ENCODE measurements around the gene HIF1A. TPM values are rescaled to one million over a fixed set of nuclear protein-coding genes. Genes with fewer than 3 reads are reported as not detected.

Gene HIF1A
- total and polyA plus RNA-seq, 10 of the 15 experiments (the other 5 are each of a cell fraction or from before 2014, with no cell fraction given): 18.3 to 97.0 (median 75.3) TPM

DNA sequence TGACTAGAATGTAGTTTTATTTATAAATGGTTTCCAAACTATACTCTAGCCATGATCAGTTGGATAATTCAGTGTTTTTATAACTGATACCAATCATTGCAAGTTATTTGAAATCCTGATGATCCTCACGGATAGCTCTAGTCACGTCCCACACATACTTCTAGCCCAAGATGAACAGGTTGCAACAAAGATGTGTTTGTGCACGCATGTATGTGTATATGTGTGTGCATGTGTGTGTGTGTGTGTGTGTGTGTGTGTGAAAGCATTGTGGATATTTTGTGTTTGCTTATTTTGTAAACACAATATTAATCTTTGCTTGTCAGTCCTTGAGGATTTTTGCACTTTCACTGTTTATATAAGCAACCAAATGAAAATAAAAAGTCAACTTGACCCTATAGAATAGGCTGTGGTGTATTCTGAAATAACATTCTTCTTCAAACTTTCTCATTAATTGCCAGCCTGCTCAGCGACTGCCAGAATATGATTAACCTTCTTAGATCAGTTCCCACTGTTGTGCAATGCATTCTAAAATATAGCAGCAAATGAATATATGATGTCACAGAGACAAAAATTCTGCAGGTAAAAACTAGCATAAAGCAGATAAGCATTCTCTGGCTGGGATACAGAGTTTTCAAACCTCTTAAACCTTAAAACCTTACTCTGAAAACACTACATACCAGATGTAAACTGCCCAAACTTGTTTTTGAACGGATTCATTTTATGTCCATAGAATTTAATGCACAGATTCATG, 48.8 kb upstream of the HIF1A start (continued):
- no peak for TF ChIP-seq ZNF274 (IDR thresholded peaks at IDR 0.05; ENCODE audit: insufficient read depth, insufficient read length)
- TF ChIP-seq E2F4 (IDR thresholded peaks at IDR 0.05; ENCODE audit: low read depth, low read length): no peak
- TF ChIP-seq GABPA (IDR thresholded peaks at IDR 0.05; ENCODE audit: low read depth): no peak
- TF ChIP-seq DPF2 (IDR thresholded peaks at IDR 0.05): no peak
- no peak for TF ChIP-seq TCF3 (IDR thresholded peaks at IDR 0.05; ENCODE audit: borderline replicate concordance, insufficient read depth, low read depth, low read length)
- TF ChIP-seq SIX5 (IDR thresholded peaks at IDR 0.05; ENCODE audit: low read depth, low read length, severe bottlenecking): no peak
- TF ChIP-seq ASH2L (IDR thresholded peaks at IDR 0.05; ENCODE audit: borderline replicate concordance, low read depth): no peak

DNA sequence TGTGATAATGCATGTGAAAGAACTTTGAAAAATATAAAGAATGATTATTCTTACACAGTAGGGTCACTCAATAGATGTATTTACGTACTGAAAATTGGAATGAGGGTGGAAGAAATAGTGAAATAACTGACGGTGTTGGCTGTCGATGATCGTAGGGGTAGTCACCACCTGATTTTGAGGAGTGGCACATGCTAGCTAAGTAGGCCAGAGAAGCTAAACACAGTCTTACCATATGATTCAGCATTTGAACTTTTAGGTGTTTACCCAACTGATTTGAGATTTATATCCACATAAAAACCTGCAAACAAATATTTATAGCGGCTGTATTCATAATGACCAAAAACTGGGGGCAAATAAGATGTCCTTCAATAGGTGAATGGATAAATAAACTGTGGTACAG, 47.6 kb upstream of the HIF1A start:
- ChIA-PET RAD21 (ENCODE audit: unreplicated experiment) (no interaction called here), SMC1A (ENCODE audit: uncharacterized antibody, unreplicated experiment) (interaction anchor here (0.8 to 1.4 kb wide), 3 partner anchors 9 to 15 kb away, joined by 3 to 6 read pairs (median 3); no protein-coding TSS in a partner anchor), POLR2A (no interaction called here), CTCF (no interaction called here)
- H3K27me3 ChIP-seq (replicated peaks in 1 of 2; ENCODE audit: control insufficient read depth in 2 of 2, insufficient read depth in 2 of 2, low read length in 1 of 2): no peaks in the 10 kb centered on the region
- H3K4me2 ChIP-seq (ENCODE audit: control insufficient read depth, insufficient read depth): no peak overlapping the region
- H3K4me1 ChIP-seq (ENCODE audit: control insufficient read depth, insufficient read depth, low read length): peaks cover 8% of the 10 kb centered on the region
- DNase-seq (ENCODE audit: low read depth, low spot score): no peak
- FAIRE-seq: no peak
- no peaks in the 10 kb centered on the region for H3K36me3 ChIP-seq (ENCODE audit: control insufficient read depth in 2 of 2, insufficient read depth in 2 of 2, low read length in 1 of 2)
- H3K4me3 ChIP-seq: no peak overlapping the region
- intact Hi-C loops (cut with micrococcal nuclease; ENCODE audit: unreplicated experiment): no loop called here
- no peak overlapping the region for H3K9ac ChIP-seq (ENCODE audit: control insufficient read depth, insufficient read depth, low read length)
- in situ Hi-C loops (cut with MboI): no loop called here
- no TSS peak for BruUV-seq (replicated peaks)
- H3K27ac ChIP-seq (ENCODE audit: control insufficient read depth, insufficient read depth): no peak overlapping the region
- WGBS (ENCODE audit: insufficient coverage, insufficient replicate concordance, low lambda C conversion rate, missing lambda C conversion rate): 91% methylated on average over 5 of the region's 5 CpGs
- H4K20me1 ChIP-seq (ENCODE audit: control insufficient read depth, insufficient read depth): no peaks in the 10 kb centered on the region
- H3K79me2 ChIP-seq (ENCODE audit: control insufficient read depth, insufficient read depth, low read length): no peaks in the 10 kb centered on the region
- ATAC-seq: no peak
- H2AFZ ChIP-seq (ENCODE audit: control insufficient read depth, low read depth, low read length): no peak overlapping the region
- no peaks in the 10 kb centered on the region for H3K9me3 ChIP-seq (replicated peaks; ENCODE audit: control insufficient read depth, insufficient read depth, low read length)
- no peak for TF ChIP-seq EZH2 (IDR thresholded peaks at IDR 0.05; ENCODE audit: borderline replicate concordance, control insufficient read depth, low read depth, low read length)
- no peak for TF ChIP-seq SIN3A (IDR thresholded peaks at IDR 0.05; ENCODE audit: low read depth, low read length)
- no peak for TF ChIP-seq STAT3 (IDR thresholded peaks at IDR 0.05; ENCODE audit: low read depth, low read length)
- TF ChIP-seq MTA3 (IDR thresholded peaks at IDR 0.05; ENCODE audit: borderline replicate concordance, low read length): no peak
- no peak for TF ChIP-seq BHLHE40 (IDR thresholded peaks at IDR 0.05; ENCODE audit: borderline replicate concordance in 1 of 2, low read depth in 2 of 2, low read length in 1 of 2)
- TF ChIP-seq RELB (IDR thresholded peaks at IDR 0.05; ENCODE audit: low read depth): no peak
- no peak for TF ChIP-seq ZZZ3 (IDR thresholded peaks at IDR 0.05; ENCODE audit: control insufficient read depth, insufficient read length, low read depth)
- no peak for TF ChIP-seq CREB1 (IDR thresholded peaks at IDR 0.05; ENCODE audit: low read depth)
- TF ChIP-seq YBX1 (IDR thresholded peaks at IDR 0.05): no peak
- no peak for TF ChIP-seq CEBPB (IDR thresholded peaks at IDR 0.05; ENCODE audit: borderline replicate concordance in 1 of 2, low read depth in 2 of 2, low read length in 2 of 2)
- no peak for TF ChIP-seq BCLAF1 (IDR thresholded peaks at IDR 0.05)

All from GM12878 (cell line).